Right lobe of liver (tissue), 6 donors: ENCODE measurements around the gene DLK2. TPM values are rescaled to one million over a fixed set of nuclear protein-coding genes. Genes with fewer than 3 reads are reported as not detected.

Source experiments
- ATAC-seq, 4 donors: fragments of 200-7000 bp; cut with Tn5 transposase; one replicate each; pipeline ENCODE4 v1.9.1; 2020; ENCODE audit warnings: mild to moderate bottlenecking in 4 of 4, moderate library complexity in 4 of 4
- DNase-seq, 3 donors: peaks; one replicate each; pipeline ENCODE4 v3.0.0-alpha.2; 2020
- H3K27ac ChIP-seq, 3 donors: fragments of 200-600 bp; one replicate each; pipeline ENCODE4 v1.8.0; 2022
- H3K27me3 ChIP-seq, 2 donors: fragments of 200-600 bp; one replicate each; pipeline ENCODE4 v1.8.0; 2022
- H3K36me3 ChIP-seq, 4 donors: fragments of 200-600 bp; sonication (generic) in 1 of 4; one replicate each; pipeline versions ENCODE4 v1.5.1 to v1.8.0; 2017 to 2022; ENCODE audit warnings: control low read depth in 1 of 4
- H3K4me1 ChIP-seq, 4 donors: fragments of 200-600 bp; sonication (generic) in 1 of 4; one replicate each; pipeline versions ENCODE4 v1.5.1 to v1.8.0; 2017 to 2022; ENCODE audit warnings: control low read depth in 1 of 4
- H3K4me3 ChIP-seq, 3 donors: fragments of 200-600 bp; one replicate each; pipeline ENCODE4 v1.8.0; 2022
- H3K9me3 ChIP-seq, 4 donors: fragments of 200-600 bp; sonication (generic) in 1 of 4; one replicate each; pipeline versions ENCODE4 v1.5.1 to v1.8.0; 2017 to 2022; ENCODE audit warnings: control low read depth in 1 of 4
- POLR2A ChIP-seq: fragments of 450-650 bp; IDR thresholded peaks from one replicate; pipeline ENCODE4 v1.6.1; 2017; ENCODE audit warnings: antibody characterized with exemption, mild to moderate bottlenecking
- WGBS: methylation state at CpG from one replicate; pipeline ENCODE4 v1.1.6; 2018; ENCODE audit warnings: low coverage, low lambda C conversion rate; ENCODE audit not compliant: insufficient coverage; ENCODE audit errors: missing lambda C conversion rate; 5-methylcytosine and 5-hydroxymethylcytosine counted together
- intact Hi-C, 2 donors: fragments of 100-400 bp; cut with DNase I; formaldehyde crosslinking; loops; one replicate each; pipeline versions ENCODE4 v1.11.2 to v1.14.1; 2022
- total RNA-seq, 6 experiments: library from RNA; depleted of rRNA in 2 of 6; stranded (reverse); fragments of >200 nt in 2 of 6; fragmentation: NEBNext Ultra II Directional in 3 of 6; extraction: Animal tissue kit (Norgen Biotek cat#: 25700) in 3 of 6; gene quantifications; one replicate each; pipeline versions ENCODE4 v1.1.0 to v1.2.4, GENCODE V29; 2016 to 2023
- TF ChIP-seq, protein P1 (sequence below), 4 donors: fragments of 200-600 bp in 3 of 4; fragments of 450-650 bp in 1 of 4; IDR thresholded peaks; one replicate each; pipeline versions ENCODE4 v1.5.1 to v1.8.0; 2016 to 2022; ENCODE audit warnings: antibody characterized with exemption in 4 of 4, mild to moderate bottlenecking in 2 of 4
- donor health status: DM: no; HTN: yes; CAD: no.
- donor health status: DM: no; HTN: no; CAD: no.
- donor health status: DM: no; HTN: no; CAD: no.
- donor health status: DM: no; HTN: yes; CAD: no.
- donor health status: DM: no; HTN: yes; CAD: no.

Gene DLK2
- total RNA-seq, 6 experiments from 2014 or later: 0.13 TPM; not detected in 5

DNA sequence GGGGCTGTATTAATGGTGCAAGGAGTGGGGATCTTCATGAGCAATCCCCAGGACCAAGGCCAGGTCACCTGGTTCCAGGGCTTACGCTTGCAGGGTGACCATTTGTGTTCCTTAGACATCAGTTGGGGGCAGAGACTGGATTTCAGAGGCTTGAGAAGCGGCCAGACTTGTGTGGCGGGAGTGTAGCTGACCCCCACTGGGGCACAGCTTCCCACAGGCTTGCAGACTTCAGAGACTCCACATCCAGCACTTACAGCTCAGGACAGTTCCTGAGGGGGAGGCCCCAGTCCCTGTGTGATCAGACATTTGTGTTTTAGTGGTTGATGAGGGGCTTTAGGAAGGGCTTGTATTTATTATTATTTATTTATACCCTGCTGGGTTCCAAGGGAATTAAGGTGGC is 37.3 kb upstream of the DLK2 start:
- no peak overlapping the region for H3K4me3 ChIP-seq
- H3K27me3 ChIP-seq: no peaks in the 10 kb centered on the region
- H3K4me1 ChIP-seq: peaks cover 0 to 10% (median 4%) of the 10 kb centered on the region in 4 donors
- H3K9me3 ChIP-seq: no peaks in the 10 kb centered on the region
- DNase-seq (no peak), ATAC-seq (no peak)
- 67% methylated on average over 1 of the region's 3 CpGs for WGBS
- TF ChIP-seq, protein P1, sequence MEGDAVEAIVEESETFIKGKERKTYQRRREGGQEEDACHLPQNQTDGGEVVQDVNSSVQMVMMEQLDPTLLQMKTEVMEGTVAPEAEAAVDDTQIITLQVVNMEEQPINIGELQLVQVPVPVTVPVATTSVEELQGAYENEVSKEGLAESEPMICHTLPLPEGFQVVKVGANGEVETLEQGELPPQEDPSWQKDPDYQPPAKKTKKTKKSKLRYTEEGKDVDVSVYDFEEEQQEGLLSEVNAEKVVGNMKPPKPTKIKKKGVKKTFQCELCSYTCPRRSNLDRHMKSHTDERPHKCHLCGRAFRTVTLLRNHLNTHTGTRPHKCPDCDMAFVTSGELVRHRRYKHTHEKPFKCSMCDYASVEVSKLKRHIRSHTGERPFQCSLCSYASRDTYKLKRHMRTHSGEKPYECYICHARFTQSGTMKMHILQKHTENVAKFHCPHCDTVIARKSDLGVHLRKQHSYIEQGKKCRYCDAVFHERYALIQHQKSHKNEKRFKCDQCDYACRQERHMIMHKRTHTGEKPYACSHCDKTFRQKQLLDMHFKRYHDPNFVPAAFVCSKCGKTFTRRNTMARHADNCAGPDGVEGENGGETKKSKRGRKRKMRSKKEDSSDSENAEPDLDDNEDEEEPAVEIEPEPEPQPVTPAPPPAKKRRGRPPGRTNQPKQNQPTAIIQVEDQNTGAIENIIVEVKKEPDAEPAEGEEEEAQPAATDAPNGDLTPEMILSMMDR (IDR thresholded peaks at IDR 0.05): no peak
- TF ChIP-seq POLR2A: no peak
- intact Hi-C loops: no loop called here
- H3K36me3 ChIP-seq: peaks cover 0 to 1% (median 0%) of the 10 kb centered on the region in 4 donors
- no peak overlapping the region for H3K27ac ChIP-seq

DNA sequence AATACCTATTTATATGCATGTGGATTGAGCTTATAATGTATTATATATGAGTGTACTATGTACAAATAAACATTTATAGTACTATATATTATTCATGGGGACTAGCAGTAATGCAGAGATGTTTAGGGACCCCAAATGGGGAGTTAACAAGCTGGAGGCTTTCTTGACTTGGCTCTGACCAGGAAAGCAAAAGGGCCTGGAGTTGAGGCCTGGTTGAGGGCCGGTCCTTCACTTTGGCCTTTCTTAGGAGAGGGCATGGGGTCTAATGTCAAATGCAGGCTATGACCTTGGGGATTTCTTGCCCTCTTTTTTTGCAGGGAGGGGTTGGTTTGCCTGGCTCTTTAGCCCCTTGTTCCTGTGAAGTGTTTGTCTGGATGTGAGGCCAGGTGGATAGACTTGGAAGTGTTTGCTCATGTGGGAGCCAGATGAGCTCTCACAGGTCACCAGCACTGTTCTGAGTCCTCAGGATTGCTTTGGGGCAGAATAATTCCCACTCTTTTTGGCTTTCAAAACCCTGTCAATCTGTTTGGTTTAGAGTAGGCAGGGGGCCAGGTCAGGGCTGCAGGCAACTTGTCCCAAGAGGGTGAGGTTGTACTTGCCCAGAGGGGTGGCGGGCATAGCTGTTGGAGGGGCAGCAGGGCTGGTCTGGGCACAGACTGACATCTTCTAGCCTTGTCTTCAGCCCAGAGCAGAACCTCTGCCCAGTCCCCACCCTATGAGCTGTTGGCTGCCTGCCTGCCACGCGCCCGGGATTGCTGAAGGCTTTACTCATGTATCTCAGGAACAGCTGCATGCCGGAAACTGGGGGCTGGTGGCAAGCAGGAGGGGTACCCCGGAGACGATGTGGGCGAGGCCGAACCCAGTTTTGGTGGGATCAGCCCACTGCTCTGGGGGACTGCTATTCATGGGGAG is 36.7 kb upstream of the DLK2 start:
- no peaks in the 10 kb centered on the region for H3K36me3 ChIP-seq
- intact Hi-C loops: no loop called here
- no peak overlapping the region for H3K27ac ChIP-seq
- 60% methylated on average over 2 of the region's 10 CpGs for WGBS
- no peak overlapping the region for H3K4me3 ChIP-seq
- DNase-seq (peak in 1 of 3 donors; percentile 73), ATAC-seq (peak in 3 of 4 donors; percentile 14 to 53 (median 29))
- peaks cover 0 to 10% (median 4%) of the 10 kb centered on the region in 4 donors for H3K4me1 ChIP-seq
- H3K9me3 ChIP-seq: no peaks in the 10 kb centered on the region
- H3K27me3 ChIP-seq: no peaks in the 10 kb centered on the region
- TF ChIP-seq POLR2A: no peak
- TF ChIP-seq, protein P1 (IDR thresholded peaks at IDR 0.05): no peak

DNA sequence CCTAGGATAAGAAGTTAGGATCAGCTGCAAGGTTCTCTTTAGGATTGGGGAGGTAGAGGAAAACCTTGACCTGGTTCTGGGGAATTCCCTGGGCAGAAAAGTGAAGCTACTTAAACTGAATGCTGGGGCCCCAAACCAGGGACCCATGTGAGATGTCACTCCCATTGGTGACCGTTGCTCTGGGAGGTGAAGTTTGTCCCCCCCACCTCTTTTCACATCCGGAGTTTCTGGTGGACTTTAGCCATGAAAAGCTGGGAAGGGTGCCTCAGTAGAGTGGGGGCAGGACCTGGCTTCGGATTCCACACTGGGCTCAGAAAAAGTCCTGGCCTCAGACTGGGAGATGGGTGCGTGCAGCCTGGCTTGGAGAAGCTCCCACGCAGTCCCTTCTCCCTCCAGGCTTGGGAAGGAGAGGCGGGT is 35.2 kb upstream of the DLK2 start:
- TF ChIP-seq POLR2A: no peak
- TF ChIP-seq, protein P1 (IDR thresholded peaks at IDR 0.05): no peak
- Histone ChIP-seq H3K36me3 (no peaks in the 10 kb centered on the region), H3K4me1 (peaks cover 0 to 10% (median 4%) of the 10 kb centered on the region in 4 donors), H3K27me3 (no peaks in the 10 kb centered on the region), H3K4me3 (no peak overlapping the region), H3K9me3 (no peaks in the 10 kb centered on the region), H3K27ac (no peak overlapping the region)
- intact Hi-C loops: no loop called here
- no peak for ATAC-seq
- DNase-seq: peak in 1 of 3 donors; percentile 65
- 8% methylated on average over 2 of the region's 6 CpGs for WGBS

DNA sequence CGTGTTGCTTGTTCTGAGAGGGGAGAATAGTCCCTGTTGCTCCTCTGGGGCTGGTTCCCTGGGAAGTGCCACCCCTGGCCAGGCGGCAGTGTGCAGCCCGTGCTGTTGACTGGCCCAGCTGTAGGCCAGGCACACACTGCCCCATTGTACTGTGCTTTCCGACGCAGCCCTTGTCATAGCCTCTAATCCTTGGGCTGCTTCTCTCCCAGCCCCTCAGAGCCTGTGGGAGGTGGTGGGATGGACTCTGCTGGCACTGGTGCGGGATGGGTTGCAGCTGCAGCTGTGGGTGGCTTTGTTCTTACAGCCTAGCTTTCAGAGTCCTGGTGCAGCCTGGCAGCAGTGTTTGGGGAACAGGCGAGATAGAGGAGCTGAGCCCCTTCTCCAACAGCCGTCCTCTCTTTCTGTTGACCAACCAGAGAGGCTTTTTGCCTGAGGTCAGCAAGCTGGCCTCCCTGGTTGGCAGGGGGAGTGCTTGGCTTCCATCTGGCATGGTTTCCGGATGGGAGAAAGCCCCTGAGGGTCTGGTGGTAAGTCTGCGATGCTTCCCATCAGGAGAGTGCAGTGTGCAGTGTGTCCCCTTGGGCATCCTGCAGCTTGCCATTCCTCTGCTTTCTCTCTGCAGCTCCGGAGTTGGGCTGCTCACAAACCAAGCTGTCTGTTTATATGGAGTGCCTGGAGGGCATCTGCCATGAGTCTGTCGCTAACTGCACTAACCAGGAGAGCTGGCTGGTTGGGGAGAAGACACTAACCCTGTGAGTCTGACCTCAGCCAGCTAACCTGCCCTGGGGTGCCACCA is 34.1 kb upstream of the DLK2 start:
- no peaks in the 10 kb centered on the region for H3K9me3 ChIP-seq
- ATAC-seq (no peak), DNase-seq (no peak)
- no peaks in the 10 kb centered on the region for H3K36me3 ChIP-seq
- no peak overlapping the region for H3K4me3 ChIP-seq
- no peak overlapping the region for H3K27ac ChIP-seq
- peaks cover 0 to 10% (median 4%) of the 10 kb centered on the region in 4 donors for H3K4me1 ChIP-seq
- H3K27me3 ChIP-seq: no peaks in the 10 kb centered on the region
- intact Hi-C loops: loop anchor here in 1 of 2 donors (5.0 kb wide), 1 partner anchor 87 kb away; no protein-coding TSS in a partner anchor
- WGBS: 75% methylated on average over 2 of the region's 12 CpGs
- TF ChIP-seq, protein P1 (IDR thresholded peaks at IDR 0.05): no peak
- no peak for TF ChIP-seq POLR2A
